GM23338 (cell line): Measurements from ENCODE around the gene KIAA2012. TPM values are rescaled to one million over a fixed set of nuclear protein-coding genes. Genes with fewer than 3 reads are reported as not detected.

Experiments used
- ATAC-seq: fragments of 200-7000 bp; cut with Tn5 transposase; 3 replicates; pipeline ENCODE4 v1.9.1; 2020
- DNase-seq: peaks from one replicate; pipeline ENCODE4 v3.0.0-alpha.2; 2015; ENCODE audit warnings: low spot score
- H2AFZ ChIP-seq: fragments of 200-600 bp; sonication (generic); 2 replicates; pipeline ENCODE4 v1.8.0; 2016; ENCODE audit warnings: antibody characterized with exemption, mild to moderate bottlenecking, moderate library complexity
- H3F3A ChIP-seq: fragments of 200-600 bp; sonication (generic); replicated peaks from 2 replicates; pipeline ENCODE4 v1.8.0; 2017; ENCODE audit warnings: antibody characterized with exemption, mixed run types, low read depth
- H3K27ac ChIP-seq: fragments of 200-600 bp; sonication (generic); 2 replicates; pipeline ENCODE4 v1.6.1; 2016; ENCODE audit warnings: low read depth
- H3K27me3 ChIP-seq: fragments of 200-600 bp; sonication (generic); 2 replicates; pipeline ENCODE4 v1.8.0; 2016; ENCODE audit warnings: mild to moderate bottlenecking, mixed run types, moderate library complexity; ENCODE audit not compliant: insufficient read depth
- H3K36me3 ChIP-seq: fragments of 200-600 bp; sonication (generic); 2 replicates; pipeline ENCODE4 v1.8.0; 2016; ENCODE audit warnings: mild to moderate bottlenecking; ENCODE audit not compliant: insufficient read depth
- H3K4me1 ChIP-seq: fragments of 200-600 bp; sonication (generic); 2 replicates; pipeline ENCODE4 v1.8.0; 2016; ENCODE audit warnings: mild to moderate bottlenecking, moderate library complexity; ENCODE audit not compliant: insufficient read depth
- H3K4me2 ChIP-seq: fragments of 200-600 bp; sonication (generic); 2 replicates; pipeline ENCODE4 v1.7.1; 2017; ENCODE audit warnings: mixed run types
- H3K4me3 ChIP-seq: fragments of 200-600 bp; sonication (generic); 2 replicates; pipeline ENCODE4 v1.6.1; 2016; ENCODE audit warnings: mixed run types
- H3K79me2 ChIP-seq: fragments of 200-600 bp; sonication (generic); replicated peaks from 2 replicates; pipeline ENCODE4 v1.8.0; 2017; ENCODE audit warnings: mild to moderate bottlenecking; ENCODE audit not compliant: insufficient read depth
- H3K9me2 ChIP-seq: fragments of 200-600 bp; sonication (generic); 2 replicates; pipeline ENCODE4 v1.8.0; 2017; ENCODE audit not compliant: insufficient read depth
- H4K20me1 ChIP-seq: fragments of 200-600 bp; sonication (generic); replicated peaks from 2 replicates; pipeline ENCODE4 v1.8.0; 2017; ENCODE audit warnings: mild to moderate bottlenecking; ENCODE audit not compliant: insufficient read depth
- H3K27ac Mint-ChIP-seq: 2 replicates; pipeline ENCODE4 v1.8.0; 2020; ENCODE audit warnings: inconsistent platforms, mild to moderate bottlenecking, moderate library complexity, mixed read lengths
- H3K27me3 Mint-ChIP-seq: 3 replicates; pipeline ENCODE4 v1.8.0; 2022; ENCODE audit warnings: low read depth, mild to moderate bottlenecking, moderate library complexity, mixed read lengths, inconsistent platforms; ENCODE audit not compliant: insufficient read depth, poor library complexity
- H3K36me3 Mint-ChIP-seq: 3 replicates; pipeline ENCODE4 v1.8.0; 2021; ENCODE audit warnings: low read depth, mild to moderate bottlenecking, inconsistent platforms, moderate library complexity, mixed read lengths
- H3K4me1 Mint-ChIP-seq: 3 replicates; pipeline ENCODE4 v1.8.0; 2020; ENCODE audit warnings: mild to moderate bottlenecking, inconsistent platforms, mixed read lengths
- H3K4me3 Mint-ChIP-seq: 3 replicates; pipeline ENCODE4 v1.8.0; 2021; ENCODE audit warnings: moderate library complexity, mild to moderate bottlenecking, inconsistent platforms, mixed read lengths
- H3K9me3 Mint-ChIP-seq: 3 replicates; pipeline ENCODE4 v1.8.0; 2020; ENCODE audit warnings: moderate library complexity, mild to moderate bottlenecking, inconsistent platforms, mixed read lengths
- EZH2phosphoT487 ChIP-seq: fragments of 200-600 bp; sonication (generic); IDR thresholded peaks from one replicate; pipeline ENCODE4 v1.8.1; 2018; ENCODE audit warnings: antibody characterized with exemption; ENCODE audit not compliant: unreplicated experiment
- JUNB ChIP-seq: IDR thresholded peaks from one replicate; pipeline ENCODE4 v1.6.1; 2016; ENCODE audit warnings: antibody characterized with exemption; ENCODE audit not compliant: unreplicated experiment
- STAT1 ChIP-seq: IDR thresholded peaks from one replicate; pipeline ENCODE4 v1.6.1; 2016; ENCODE audit warnings: antibody characterized with exemption; ENCODE audit not compliant: unreplicated experiment
- ZNF114 ChIP-seq: fragments of 250-450 bp; sonication (Bioruptor Pico); IDR thresholded peaks from 2 replicates; pipeline ENCODE4 v1.5.0; 2020; ENCODE audit warnings: mild to moderate bottlenecking, moderate library complexity
- ZNF331 ChIP-seq: fragments of 250-450 bp; sonication (Bioruptor Pico); IDR thresholded peaks from 2 replicates; pipeline ENCODE4 v1.5.0; 2020; ENCODE audit warnings: low read depth, mild to moderate bottlenecking, moderate library complexity
- polyA plus RNA-seq: library from polyadenylated mRNA; unstranded; fragments of >200 nt; fragmentation: Nextera tagmentation; extraction: Ambion mirVana; gene quantifications from 2 replicates; pipeline ENCODE4 v1.2.1, GENCODE V29; 2016
- total RNA-seq: library from RNA; depleted of rRNA; stranded (reverse); fragments of >200 nt; shearing (Covaris generic); gene quantifications from 2 replicates; pipeline ENCODE4 v1.2.3, GENCODE V29; 2014
- TF ChIP-seq, protein P1 (sequence below): fragments of 250-450 bp; sonication (Bioruptor Pico); IDR thresholded peaks from 2 replicates; pipeline ENCODE4 v1.5.0; 2020; ENCODE audit warnings: mild to moderate bottlenecking, moderate library complexity
- TF ChIP-seq, protein P2 (sequence below), 2 experiments: fragments of 200-600 bp in 1 of 2; sonication (generic) in 1 of 2; conservative IDR thresholded peaks; 2 replicates each; pipeline versions ENCODE4 v1.5.1 to v1.6.1; 2016 to 2017; ENCODE audit warnings: antibody characterized with exemption in 2 of 2, low read depth in 2 of 2, mild to moderate bottlenecking in 2 of 2, moderate library complexity in 1 of 2

The KIAA2012 gene
- total and polyA plus RNA-seq, 2 experiments from 2014 or later = 0.03 to 0.08 TPM

DNA sequence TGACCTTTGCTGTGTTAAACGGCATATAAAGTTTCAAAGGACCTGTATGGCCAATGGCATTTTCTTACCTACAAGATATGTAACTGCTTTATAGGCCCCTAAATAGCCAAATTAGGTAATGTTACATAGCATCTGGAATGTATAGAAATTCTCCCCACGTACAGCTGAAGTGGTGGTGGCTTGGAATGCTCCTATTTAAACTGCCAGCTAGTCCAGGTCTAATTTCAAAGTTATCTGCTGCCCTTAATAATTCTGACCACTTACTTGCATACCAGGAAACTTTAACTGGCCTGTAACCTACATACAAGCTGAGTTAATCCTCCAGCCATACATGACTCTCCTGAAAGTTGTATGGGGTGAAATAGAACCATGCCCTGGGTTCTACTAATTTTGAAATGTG is 1.3 kb downstream of the KIAA2012 start (continued):
- TF ChIP-seq, protein P1, sequence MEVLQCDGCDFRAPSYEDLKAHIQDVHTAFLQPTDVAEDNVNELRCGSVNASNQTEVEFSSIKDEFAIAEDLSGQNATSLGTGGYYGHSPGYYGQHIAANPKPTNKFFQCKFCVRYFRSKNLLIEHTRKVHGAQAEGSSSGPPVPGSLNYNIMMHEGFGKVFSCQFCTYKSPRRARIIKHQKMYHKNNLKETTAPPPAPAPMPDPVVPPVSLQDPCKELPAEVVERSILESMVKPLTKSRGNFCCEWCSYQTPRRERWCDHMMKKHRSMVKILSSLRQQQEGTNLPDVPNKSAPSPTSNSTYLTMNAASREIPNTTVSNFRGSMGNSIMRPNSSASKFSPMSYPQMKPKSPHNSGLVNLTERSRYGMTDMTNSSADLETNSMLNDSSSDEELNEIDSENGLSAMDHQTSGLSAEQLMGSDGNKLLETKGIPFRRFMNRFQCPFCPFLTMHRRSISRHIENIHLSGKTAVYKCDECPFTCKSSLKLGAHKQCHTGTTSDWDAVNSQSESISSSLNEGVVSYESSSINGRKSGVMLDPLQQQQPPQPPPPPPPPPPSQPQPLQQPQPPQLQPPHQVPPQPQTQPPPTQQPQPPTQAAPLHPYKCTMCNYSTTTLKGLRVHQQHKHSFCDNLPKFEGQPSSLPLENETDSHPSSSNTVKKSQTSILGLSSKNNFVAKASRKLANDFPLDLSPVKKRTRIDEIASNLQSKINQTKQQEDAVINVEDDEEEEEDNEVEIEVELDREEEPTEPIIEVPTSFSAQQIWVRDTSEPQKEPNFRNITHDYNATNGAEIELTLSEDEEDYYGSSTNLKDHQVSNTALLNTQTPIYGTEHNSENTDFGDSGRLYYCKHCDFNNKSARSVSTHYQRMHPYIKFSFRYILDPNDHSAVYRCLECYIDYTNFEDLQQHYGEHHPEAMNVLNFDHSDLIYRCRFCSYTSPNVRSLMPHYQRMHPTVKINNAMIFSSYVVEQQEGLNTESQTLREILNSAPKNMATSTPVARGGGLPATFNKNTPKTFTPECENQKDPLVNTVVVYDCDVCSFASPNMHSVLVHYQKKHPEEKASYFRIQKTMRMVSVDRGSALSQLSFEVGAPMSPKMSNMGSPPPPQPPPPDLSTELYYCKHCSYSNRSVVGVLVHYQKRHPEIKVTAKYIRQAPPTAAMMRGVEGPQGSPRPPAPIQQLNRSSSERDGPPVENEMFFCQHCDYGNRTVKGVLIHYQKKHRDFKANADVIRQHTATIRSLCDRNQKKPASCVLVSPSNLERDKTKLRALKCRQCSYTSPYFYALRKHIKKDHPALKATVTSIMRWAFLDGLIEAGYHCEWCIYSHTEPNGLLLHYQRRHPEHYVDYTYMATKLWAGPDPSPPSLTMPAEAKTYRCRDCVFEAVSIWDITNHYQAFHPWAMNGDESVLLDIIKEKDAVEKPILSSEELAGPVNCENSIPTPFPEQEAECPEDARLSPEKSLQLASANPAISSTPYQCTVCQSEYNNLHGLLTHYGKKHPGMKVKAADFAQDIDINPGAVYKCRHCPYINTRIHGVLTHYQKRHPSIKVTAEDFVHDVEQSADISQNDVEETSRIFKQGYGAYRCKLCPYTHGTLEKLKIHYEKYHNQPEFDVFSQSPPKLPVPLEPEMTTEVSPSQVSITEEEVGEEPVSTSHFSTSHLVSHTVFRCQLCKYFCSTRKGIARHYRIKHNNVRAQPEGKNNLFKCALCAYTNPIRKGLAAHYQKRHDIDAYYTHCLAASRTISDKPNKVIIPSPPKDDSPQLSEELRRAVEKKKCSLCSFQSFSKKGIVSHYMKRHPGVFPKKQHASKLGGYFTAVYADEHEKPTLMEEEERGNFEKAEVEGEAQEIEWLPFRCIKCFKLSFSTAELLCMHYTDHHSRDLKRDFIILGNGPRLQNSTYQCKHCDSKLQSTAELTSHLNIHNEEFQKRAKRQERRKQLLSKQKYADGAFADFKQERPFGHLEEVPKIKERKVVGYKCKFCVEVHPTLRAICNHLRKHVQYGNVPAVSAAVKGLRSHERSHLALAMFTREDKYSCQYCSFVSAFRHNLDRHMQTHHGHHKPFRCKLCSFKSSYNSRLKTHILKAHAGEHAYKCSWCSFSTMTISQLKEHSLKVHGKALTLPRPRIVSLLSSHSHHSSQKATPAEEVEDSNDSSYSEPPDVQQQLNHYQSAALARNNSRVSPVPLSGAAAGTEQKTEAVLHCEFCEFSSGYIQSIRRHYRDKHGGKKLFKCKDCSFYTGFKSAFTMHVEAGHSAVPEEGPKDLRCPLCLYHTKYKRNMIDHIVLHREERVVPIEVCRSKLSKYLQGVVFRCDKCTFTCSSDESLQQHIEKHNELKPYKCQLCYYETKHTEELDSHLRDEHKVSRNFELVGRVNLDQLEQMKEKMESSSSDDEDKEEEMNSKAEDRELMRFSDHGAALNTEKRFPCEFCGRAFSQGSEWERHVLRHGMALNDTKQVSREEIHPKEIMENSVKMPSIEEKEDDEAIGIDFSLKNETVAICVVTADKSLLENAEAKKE (CRISPR knock-in tag) = no peak
- no peak for TF ChIP-seq ZNF331 (CRISPR knock-in tag)
- no peak for TF ChIP-seq JUNB
- no peak for TF ChIP-seq ZNF114 (CRISPR knock-in tag)
- no peak for TF ChIP-seq EZH2phosphoT487
- no peak for TF ChIP-seq STAT1

DNA sequence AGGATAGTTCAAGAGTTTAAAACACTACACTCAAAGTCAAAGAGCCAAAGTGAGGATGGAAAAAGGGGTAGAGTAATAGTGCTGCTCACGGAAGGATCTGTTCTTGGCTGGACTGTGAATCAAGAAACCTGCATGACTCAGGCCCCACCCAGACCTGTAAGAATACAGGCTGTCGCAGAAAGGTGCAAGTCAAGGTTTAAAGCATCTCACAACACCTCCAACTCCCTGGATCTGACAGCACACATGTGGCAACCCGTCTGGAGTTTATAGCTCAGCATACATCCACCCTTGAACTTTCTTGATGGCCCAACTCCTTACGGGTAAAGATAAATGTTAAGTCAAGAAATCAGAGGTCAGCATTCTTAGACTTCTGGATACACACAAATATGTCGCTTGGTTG is 6.3 kb downstream of the KIAA2012 start:
- Histone ChIP-seq H3K27me3 (no peaks in the 10 kb centered on the region), H3K4me2 (no peak overlapping the region), H2AFZ (no peak overlapping the region), H3F3A (no peaks in the 10 kb centered on the region), H4K20me1 (no peaks in the 10 kb centered on the region), H3K9me2 (no peaks in the 10 kb centered on the region), H3K79me2 (no peaks in the 10 kb centered on the region), H3K4me1 (peaks cover 14% of the 10 kb centered on the region), H3K27ac (no peak overlapping the region), H3K36me3 (0 out of 2 replicates have a peak, but pooled peaks cover 6% of the 10 kb centered on the region), H3K4me3 (no peak overlapping the region)
- DNase-seq = no peak
- ATAC-seq = no peak
- TF ChIP-seq, protein P2, sequence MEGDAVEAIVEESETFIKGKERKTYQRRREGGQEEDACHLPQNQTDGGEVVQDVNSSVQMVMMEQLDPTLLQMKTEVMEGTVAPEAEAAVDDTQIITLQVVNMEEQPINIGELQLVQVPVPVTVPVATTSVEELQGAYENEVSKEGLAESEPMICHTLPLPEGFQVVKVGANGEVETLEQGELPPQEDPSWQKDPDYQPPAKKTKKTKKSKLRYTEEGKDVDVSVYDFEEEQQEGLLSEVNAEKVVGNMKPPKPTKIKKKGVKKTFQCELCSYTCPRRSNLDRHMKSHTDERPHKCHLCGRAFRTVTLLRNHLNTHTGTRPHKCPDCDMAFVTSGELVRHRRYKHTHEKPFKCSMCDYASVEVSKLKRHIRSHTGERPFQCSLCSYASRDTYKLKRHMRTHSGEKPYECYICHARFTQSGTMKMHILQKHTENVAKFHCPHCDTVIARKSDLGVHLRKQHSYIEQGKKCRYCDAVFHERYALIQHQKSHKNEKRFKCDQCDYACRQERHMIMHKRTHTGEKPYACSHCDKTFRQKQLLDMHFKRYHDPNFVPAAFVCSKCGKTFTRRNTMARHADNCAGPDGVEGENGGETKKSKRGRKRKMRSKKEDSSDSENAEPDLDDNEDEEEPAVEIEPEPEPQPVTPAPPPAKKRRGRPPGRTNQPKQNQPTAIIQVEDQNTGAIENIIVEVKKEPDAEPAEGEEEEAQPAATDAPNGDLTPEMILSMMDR (conservative IDR thresholded peaks at IDR 0.05; ENCODE audit: low read depth in 2 of 2) = no peak
- Mint-ChIP-seq H3K9me3 (peaks cover 12% of the 10 kb centered on the region; the same call in 2 of the 3 replicates), H3K27ac (no peak overlapping the region), H3K36me3 (peaks cover 4% of the 10 kb centered on the region; the same call in 1 of the 3 replicates), H3K4me3 (no peak overlapping the region), H3K27me3 (peaks cover 9% of the 10 kb centered on the region), H3K4me1 (peaks cover 14% of the 10 kb centered on the region)
